HG03354 (cell line): ENCODE data around the gene DCUN1D3.
"Not testable (repeated sequence)": the region's sequence is repeated elsewhere in the genome, so short reads cannot be mapped to it uniquely, and the experiment has no call there.

Source experiments
- ATAC-seq: cut with Tn5 transposase; IDR thresholded peaks from one replicate; pipeline ENCODE4 v1.9.1; 2021; ENCODE audit warnings: mild to moderate bottlenecking; ENCODE audit not compliant: unreplicated experiment, poor library complexity, severe bottlenecking

Gene DCUN1D3

GRCh38 chr16:20844588-20844987 is 55.6 kb downstream of the DCUN1D3 start:
- ATAC-seq = no peak

- ATAC-seq = no peak
Measured at GRCh38 chr16:20844054-20844453, 56.1 kb downstream of the DCUN1D3 start.

DNA sequence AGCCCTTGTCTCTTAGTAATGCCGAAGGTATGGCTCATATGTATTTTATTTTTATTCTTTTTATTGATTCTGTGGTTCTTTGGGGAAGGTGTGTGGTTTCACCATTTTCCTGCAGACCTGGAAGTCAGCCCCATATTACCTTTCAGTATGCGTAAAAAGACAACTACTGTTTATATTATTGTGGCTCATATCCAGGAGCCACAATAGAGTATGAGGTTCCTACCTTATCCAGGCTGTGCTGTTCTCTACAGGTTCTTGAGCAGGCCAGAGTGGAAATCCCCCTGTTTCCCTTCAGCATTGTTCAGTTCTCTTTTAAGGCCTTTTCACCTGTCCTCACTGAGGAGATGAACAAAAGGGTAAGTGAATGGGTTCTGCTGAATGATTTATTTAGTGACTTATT is 60.7 kb downstream of the DCUN1D3 start:
- no peak for ATAC-seq

DNA sequence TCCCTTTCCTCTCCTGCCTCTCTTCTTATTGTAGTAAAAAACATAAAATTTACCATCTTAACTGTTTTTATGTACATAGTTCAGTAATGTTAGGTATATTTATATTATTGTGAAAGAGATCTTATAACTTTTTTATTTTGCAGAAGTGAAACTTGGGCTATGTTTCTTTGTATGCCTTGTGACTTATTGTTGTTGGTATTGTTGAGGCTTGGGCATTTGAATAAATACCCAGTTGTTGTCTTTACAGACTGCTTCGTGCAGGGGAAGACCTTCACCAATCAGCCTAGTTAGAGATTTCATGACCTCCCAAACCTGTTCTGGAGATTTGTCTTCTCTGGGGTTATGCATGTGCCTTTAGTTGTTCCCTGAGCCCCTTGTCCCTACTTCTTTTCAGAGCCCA is 61.9 kb downstream of the DCUN1D3 start:
- no peak for ATAC-seq

DNA sequence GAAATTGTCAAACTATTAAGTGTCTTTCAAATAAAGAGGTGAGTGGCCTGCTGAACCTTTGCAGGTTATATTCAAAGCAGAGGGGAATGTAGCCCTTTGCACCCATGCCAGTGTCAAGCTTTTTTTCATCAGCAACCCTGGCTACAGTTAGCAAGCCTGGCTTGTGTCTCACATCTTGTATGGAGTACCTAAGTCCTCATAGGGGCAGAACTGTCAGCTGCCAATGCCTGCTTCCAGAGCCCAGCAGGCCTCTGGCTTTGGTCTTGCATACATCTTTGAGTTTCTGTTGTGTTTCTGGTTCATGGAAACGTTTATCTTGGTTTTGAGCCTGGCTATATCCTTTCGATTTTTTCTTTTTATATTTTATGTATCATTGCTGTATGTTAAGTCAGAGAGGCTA is 67.1 kb downstream of the DCUN1D3 start:
- ATAC-seq = no peak

DNA sequence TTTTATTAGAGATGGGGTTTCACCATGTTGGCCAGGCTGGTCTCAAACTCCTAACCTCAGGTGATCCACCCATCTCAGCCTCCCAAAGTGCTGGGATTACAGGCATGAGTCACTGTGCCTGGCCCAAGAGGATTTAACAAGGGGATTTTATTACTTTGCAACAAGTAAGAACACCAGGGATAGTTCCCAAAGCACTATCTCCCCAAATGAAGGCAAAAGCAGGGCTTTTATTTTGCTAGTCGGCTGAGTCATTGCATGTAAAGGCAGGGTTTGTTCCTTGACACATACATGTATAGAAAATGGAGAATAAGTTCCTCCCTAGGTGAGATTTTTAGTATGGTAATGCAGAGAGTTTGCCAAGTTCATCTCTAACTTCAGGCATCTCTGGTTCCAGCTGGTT is 69.8 kb downstream of the DCUN1D3 start:
- no peak for ATAC-seq

GRCh38 chr16:20829536-20829935 is 70.6 kb downstream of the DCUN1D3 start:
- ATAC-seq = no peak

GRCh38 chr16:20826039-20826566 is 74.1 kb downstream of the DCUN1D3 start:
- no peak for ATAC-seq

DNA sequence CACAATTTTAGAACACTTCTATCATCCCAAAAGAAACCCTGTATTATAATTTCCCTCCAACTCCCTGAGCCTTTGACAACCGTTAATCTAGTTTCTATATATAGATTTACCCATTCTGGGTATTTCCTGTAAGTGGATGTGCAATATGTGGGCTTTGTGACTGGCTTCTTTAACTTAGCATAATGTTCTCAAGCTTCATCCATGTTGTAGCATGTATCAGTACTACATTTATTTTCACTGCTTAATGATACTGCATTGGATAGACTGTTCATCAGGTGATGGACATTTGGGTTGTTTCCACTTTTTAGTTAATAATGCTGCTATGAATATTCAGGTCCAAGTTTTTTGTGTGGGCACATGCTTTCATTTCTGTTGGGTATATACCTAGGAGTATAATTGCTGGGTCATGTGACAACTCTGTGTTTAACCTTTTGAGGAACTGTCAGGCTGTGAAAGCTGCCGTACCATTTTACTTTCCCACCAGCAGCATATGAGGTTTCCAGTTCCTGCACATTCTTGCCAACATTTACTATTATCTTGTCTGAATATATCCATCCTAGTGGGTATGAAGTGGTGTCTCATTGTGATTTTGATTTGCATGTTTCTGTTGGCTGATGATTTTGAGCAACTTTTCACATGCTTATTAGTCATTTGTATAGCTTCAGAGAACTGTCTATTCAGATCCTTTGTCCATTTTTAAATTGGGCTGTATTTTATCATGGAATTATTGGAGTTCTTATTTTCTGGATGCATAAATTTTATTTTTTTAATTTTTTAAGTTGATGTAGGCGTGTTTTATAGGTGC is 77.4 kb downstream of the DCUN1D3 start:
- no peak for ATAC-seq

- no peak for ATAC-seq
Measured at GRCh38 chr16:20821682-20822081, 78.5 kb downstream of the DCUN1D3 start.

GRCh38 chr16:20818929-20819585 is 81.1 kb downstream of the DCUN1D3 start:
- ATAC-seq = no peak

DNA sequence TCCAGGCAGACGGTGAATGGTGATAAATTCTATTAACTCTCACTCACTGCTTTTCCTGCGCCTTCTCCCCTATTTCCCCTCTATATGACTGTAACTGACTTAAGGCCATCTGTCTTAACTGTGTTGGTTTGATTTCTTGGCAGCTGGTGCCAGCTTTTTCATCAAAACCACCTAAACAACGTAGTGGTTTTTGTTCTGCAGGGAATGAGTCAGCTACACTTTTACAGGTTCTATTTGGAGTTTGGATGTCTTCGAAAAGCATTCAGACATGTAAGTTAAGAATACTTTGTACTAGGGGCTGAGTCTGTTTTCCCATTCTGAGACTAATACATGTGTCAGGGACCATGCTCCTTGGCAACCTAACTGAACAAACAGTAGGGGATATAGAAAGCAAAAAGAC is 85.4 kb downstream of the DCUN1D3 start:
- no peak for ATAC-seq

- ATAC-seq = no peak
Measured at GRCh38 chr16:20812510-20812909, 87.6 kb downstream of the DCUN1D3 start.

- ATAC-seq = no peak
Measured at GRCh38 chr16:20811889-20812439, 88.2 kb downstream of the DCUN1D3 start.

DNA sequence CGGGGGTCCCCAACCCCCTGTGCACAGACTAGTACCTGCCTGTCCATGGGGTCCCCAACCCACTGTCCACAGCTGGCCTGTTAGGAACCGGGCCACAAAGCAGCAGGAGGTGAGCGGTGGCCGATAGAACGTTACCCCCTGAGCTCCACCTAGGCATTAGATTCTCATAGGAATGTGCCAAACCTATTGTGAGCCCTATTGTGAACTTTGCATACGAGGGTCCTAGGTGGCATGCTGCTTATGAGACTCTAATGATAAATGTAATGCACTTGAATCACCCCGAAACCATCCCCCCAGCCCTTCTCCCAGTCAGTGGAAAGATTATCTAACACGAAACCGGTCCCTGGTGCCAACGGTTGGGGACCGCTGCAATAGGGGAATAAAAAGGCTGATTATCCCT is 92.3 kb downstream of the DCUN1D3 start:
- no peak for ATAC-seq

- ATAC-seq = peak; percentile 84
Measured at GRCh38 chr16:20806168-20807050, 93.7 kb downstream of the DCUN1D3 start, which contains the start of the genes ERI2 and REXO5. ERI2 (minus strand) TSS chr16:20806472; CDS start chr16:20806430, 42 bp downstream. REXO5 (plus strand) TSS chr16:20806527; CDS start chr16:20806954, 427 bp downstream.

GRCh38 chr16:20805684-20806167 is 94.4 kb downstream of the DCUN1D3 start:
- ATAC-seq = not testable (repeated sequence)
